HG02943 (cell line): Measurements from ENCODE around the gene UGT1A5.

Experiments
- ATAC-seq: cut with Tn5 transposase; IDR thresholded peaks from one replicate; pipeline ENCODE4 v1.9.1; 2021; ENCODE audit warnings: mild to moderate bottlenecking, low read depth, moderate library complexity; ENCODE audit not compliant: unreplicated experiment

Gene UGT1A5

GRCh38 chr2:233712611-233713261 lies at the start of gene UGT1A5:
UGT1A5 (plus strand) TSS chr2:233712907; CDS start chr2:233712992, 85 bp downstream.
- no peak for ATAC-seq

DNA sequence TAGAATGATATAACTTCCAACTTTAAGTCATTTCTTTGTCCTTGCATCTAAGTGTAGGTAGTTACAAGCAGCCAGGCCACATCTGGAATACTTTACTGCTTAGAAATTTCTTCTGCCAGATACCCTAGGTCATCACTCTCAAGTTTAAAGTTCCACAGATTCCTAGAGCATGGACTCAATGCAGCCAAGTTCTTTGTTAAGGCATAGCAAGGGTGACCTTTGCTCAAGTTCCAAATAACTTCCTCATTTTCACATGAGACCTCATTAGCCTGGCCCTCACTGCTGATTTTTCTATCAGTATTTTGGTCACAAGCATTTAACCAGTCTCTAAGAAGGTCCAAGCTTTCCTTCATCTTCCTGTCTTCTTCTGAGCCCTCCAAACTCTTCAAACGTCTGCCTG lies 48.8 kb upstream of the UGT1A5 start:
- ATAC-seq: no peak

GRCh38 chr2:233668605-233669260 lies 44.0 kb upstream of the UGT1A5 start:
- ATAC-seq: no peak

- ATAC-seq: no peak
Observed at GRCh38 chr2:233671290-233672161, 41.2 kb upstream of the UGT1A5 start, which contains the start of gene UGT1A9. UGT1A9 (plus strand) TSS chr2:233671898; CDS start chr2:233671935, 37 bp downstream.

DNA sequence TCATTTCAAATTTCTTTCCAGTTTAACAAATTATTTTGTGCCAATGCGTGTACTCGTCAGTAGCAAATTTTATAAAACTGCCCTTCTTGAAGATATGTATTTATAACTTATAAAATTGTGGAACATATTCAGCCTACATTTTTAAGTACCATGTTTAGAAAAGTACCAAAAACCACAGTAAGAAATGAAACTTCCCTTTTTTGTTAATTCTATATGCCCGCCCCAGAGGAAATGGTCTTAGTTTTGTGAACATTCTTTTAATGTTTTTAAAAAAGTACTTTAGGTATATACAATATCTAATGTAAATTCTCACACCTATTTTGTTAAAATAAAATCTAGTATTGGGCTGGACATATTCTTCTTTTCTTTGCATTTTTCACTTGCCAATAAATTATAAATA lies 39.8 kb upstream of the UGT1A5 start:
- no peak for ATAC-seq

GRCh38 chr2:233673896-233674295 lies 38.8 kb upstream of the UGT1A5 start:
- no peak for ATAC-seq

- no peak for ATAC-seq
Observed at GRCh38 chr2:233674314-233674713, 38.4 kb upstream of the UGT1A5 start.

DNA sequence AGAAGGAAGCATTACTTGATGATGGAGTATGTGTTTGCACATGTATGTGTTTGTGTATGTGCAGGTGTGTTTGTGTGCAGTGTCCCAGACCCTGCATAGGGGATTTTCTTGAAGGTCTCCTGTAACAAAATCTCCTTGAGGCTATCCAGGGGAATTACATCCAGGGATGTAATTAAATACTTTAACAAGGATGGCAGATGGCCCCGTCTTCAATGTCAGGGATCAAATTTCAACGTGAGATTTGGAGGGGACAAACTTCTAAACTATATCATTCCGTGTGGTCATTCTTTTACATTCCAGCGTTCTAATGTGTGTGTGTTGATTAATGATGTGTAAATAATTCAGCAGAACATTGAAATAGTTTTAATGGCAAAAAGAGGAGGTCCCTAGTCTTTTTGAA lies 37.7 kb upstream of the UGT1A5 start:
- ATAC-seq: no peak

- no peak for ATAC-seq
Observed at GRCh38 chr2:233676046-233676445, 36.7 kb upstream of the UGT1A5 start.

DNA sequence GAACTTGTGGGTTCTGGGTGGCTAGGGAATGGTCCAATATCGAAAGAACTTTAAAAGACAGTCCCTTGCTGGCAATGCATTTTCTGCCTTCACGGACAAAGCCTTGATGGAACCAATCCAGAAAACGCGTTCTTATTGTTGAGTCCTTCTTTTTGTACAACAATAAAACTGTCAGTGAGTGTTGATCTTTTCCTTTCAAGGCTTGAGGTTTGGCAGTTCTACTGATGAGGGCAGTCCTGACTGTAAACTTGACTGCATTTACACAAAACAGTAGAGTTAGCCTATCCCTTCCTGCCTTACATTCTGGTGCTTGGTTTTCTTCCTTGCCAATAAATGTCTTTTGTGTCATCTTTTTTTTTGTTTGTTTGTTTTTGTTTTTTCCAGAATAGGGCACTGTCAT lies 33.5 kb upstream of the UGT1A5 start:
- ATAC-seq: no peak

DNA sequence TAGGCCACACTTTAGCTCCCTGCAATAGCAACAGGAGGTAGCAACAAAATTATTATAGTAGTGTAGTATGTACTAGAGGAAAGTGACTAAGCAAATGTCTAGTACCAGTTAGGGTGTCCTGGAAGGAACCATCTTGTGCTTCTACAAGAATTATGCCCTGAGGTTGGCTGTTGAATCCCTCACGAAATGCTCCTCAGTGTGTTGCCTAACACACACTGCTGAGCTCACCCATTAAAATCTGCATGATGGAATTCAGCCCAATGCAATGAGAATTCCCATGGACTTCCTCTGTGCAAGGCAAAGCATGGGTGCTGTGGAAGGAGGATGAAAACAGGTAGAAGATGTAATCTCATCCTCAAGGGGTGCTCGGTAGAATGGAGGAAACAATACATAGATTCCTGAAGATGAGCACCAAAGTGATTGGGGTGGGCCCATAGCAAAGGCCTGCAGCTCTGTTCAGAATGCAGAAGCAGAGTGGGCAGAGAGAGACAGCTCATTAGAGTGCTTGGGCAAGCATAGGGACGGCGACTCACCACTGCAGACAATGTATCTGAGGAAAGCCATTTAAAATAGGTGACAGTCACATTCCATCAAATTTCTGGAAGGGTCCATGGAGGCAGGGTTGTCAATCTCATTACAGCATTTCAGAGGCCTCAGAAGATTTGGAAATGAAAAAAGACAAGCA lies 32.2 kb upstream of the UGT1A5 start:
- no peak for ATAC-seq

DNA sequence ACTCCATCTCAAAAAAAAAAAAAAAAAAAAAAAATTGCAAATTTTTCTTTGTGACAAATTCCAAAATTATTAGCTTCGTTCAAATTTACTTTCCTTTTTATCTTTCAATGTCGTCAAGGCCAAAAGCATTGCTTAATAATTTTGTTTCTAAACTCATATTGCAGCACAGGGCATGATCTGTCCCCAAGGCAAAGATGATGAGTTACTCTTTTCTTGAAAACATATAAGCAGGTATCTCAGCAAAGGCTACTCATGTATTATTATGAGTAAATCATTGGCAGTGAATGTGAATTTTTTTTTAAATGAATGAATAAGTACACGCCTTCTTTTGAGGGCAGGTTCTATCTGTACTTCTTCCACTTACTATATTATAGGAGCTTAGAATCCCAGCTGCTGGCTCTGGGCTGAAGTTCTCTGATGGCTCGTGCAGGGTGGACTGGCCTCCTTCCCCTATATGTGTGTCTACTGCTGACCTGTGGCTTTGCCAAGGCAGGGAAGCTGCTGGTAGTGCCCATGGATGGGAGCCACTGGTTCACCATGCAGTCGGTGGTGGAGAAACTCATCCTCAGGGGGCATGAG lies 31.1 kb upstream of the UGT1A5 start, which contains the start of gene UGT1A7:
TSS of gene UGT1A7 (plus strand) at position 381 of the 579 bp plus-strand sequence. CDS start at position 418, 37 bp downstream.
- ATAC-seq: no peak

- ATAC-seq: no peak
Observed at GRCh38 chr2:233684640-233685039, 28.1 kb upstream of the UGT1A5 start.

GRCh38 chr2:233686928-233687327 lies 25.8 kb upstream of the UGT1A5 start:
- ATAC-seq: no peak

DNA sequence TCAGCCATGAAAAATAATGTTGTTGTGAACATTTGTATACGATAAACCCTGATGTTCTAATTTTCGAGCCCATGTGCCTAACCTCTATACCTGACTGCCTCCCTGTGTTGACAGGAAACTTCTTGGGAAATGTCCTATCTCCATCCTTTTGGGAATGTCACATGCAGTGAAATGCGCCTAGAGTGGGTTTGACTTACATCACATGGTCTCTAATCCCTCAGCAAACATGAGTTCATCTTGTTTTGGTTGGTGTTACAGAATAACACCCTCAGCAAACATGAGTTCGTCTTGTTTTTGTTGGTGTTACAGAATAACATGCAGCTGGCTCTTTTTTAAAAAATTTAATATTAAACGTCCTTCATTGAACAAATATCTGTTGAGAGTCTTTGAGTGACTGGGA lies 24.4 kb upstream of the UGT1A5 start:
- ATAC-seq: no peak

GRCh38 chr2:233689031-233689430 lies 23.7 kb upstream of the UGT1A5 start:
- no peak for ATAC-seq

DNA sequence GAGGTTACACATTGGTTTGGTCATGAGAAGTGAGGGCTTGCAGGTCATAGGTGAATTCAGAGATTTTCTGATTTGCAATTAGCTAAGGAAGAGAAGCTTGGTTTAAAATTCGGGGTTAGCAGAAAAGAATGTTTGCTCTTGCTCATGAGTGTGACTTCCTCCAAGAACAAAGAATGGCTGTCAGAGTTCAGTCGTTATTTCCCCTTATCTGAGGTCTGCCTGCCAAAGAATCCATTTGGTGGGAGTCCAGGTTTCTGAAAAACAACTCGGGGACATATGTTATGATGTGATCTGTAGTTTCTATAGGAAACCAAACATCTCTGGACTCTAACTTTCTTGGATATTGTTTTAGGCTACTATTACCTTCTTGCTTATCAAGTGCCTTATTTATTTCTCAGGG lies 23.2 kb upstream of the UGT1A5 start:
- ATAC-seq: no peak

DNA sequence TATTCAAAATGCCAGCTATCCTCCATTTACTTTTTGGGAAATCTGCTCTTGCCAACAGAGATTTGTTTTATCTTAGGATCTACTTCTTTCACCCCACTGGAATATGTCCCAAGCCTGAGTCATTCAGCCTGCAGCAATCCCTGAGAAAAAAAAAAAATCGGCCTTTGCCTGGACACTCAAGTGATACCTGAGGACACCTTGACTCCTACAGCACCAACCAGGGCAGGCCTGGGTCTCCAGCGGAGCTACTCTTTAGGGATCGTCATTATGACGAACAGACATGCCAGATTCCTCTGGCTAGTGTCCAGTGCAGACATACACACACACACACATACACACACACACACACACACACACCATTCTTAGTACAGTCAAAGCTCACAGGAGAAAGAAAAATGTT lies 22.3 kb upstream of the UGT1A5 start:
- no peak for ATAC-seq

- no peak for ATAC-seq
Observed at GRCh38 chr2:233691443-233692433, 21.0 kb upstream of the UGT1A5 start.
